Subcutaneous abdominal adipose tissue (tissue), 5 donors: ENCODE measurements around the gene CCDC149.

ENCODE experiments used
- H3K27ac ChIP-seq: one replicate; pipeline ENCODE4 v1.7.0; 2013; ENCODE audit warnings: low read depth, mild to moderate bottlenecking, inconsistent platforms, low read length, moderate library complexity
- H3K27me3 ChIP-seq, 5 donors: one replicate each; pipeline ENCODE4 v1.7.0; 2013; ENCODE audit warnings: low read length in 5 of 5, inconsistent platforms in 1 of 5; ENCODE audit not compliant: control insufficient read depth in 5 of 5, insufficient read depth in 4 of 5
- H3K36me3 ChIP-seq, 5 donors: one replicate each; pipeline ENCODE4 v1.7.0; 2013; ENCODE audit warnings: low read length in 5 of 5; ENCODE audit not compliant: control insufficient read depth in 5 of 5, insufficient read depth in 5 of 5
- H3K4me1 ChIP-seq, 5 donors: one replicate each; pipeline ENCODE4 v1.7.0; 2013; ENCODE audit warnings: low read length in 5 of 5, mild to moderate bottlenecking in 3 of 5, moderate library complexity in 1 of 5; ENCODE audit not compliant: control insufficient read depth in 5 of 5, insufficient read depth in 5 of 5
- H3K4me3 ChIP-seq, 5 donors: one replicate each; pipeline ENCODE4 v1.7.0; 2013; ENCODE audit warnings: low read length in 5 of 5, low read depth in 1 of 5
- H3K9ac ChIP-seq, 5 donors: one replicate each; pipeline ENCODE4 v1.7.0; 2013; ENCODE audit warnings: low read length in 5 of 5, mild to moderate bottlenecking in 4 of 5, moderate library complexity in 3 of 5
- H3K9me3 ChIP-seq, 5 donors: one replicate each; pipeline ENCODE4 v1.7.0; 2013; ENCODE audit warnings: low read length in 5 of 5; ENCODE audit not compliant: control insufficient read depth in 5 of 5
- donor health status: healthy.
- donor health status: healthy.
- donor health status: healthy.
- donor health status: healthy.
- donor health status: healthy.

CCDC149 gene

DNA sequence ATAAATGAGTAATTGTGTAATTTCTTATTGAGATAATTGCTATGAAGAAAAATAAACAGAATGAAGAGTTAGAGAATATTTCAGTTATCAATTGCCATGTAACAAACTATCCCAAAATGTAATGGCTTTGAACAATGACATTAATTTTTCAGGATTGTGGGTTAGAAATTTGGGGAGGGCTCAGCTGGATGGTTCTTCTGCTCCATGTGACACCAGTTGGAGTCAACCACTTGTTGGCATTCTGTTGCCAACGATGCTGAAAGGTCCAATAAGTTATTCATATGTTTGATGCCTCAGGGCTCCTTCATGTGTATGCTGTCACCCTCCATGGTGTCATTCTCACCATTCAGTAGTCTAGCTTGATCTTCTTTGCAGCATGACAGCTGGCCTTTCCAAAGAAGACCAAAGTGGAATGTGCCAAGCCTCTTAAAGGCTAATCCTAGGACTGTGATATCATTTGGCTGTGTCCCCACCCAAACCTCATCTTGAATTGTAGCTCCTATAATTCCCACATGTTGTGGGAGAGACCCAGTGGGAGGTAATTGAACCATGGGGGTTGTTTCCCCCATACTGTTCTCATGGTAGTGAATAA, 20.9 kb upstream of the CCDC149 start:
- H3K27me3 ChIP-seq: no peaks in the 10 kb centered on the region

DNA sequence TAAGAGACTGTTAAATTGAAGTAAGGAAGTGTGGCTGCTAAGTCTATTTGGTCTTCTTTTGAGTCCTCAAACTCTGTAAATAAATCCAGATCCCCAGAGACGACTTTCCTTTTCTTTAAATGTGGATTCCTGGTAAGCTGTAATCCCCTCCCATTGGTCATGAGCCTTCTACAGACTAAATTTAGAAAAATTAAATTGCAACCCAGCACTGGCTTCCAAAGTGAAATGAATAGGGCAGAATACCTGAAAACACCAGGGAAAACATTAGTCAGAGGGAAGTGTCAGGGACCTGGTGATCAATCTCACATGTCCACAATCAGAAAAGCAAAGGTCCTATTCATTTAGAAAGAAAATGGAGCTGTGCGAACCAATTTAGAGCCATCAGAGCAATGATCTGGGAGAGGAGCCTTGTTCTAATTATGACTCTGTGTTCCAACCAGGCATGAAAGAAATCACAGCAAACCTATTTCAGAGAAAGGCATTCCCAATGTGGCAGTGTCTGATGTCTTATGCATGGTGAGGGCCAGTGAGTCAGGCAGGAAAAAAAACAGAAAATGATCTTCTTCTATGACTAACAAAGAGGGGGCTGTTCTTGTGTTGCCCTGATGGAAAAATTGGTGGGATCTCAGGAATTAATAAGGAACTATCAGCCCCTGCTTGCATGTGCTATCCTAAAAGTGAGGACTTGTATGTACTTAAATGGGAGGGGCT, 19.8 kb upstream of the CCDC149 start:
- Histone ChIP-seq H3K36me3 (no peaks in the 10 kb centered on the region), H3K9me3 (peaks cover 5 to 28% (median 15%) of the 10 kb centered on the region in 5 donors), H3K27me3 (no peaks in the 10 kb centered on the region), H3K27ac (no peak overlapping the region), H3K9ac (no peak overlapping the region), H3K4me1 (no peaks in the 10 kb centered on the region), H3K4me3 (no peak overlapping the region)

More for the DNA sequence above, 20.9 kb upstream of the CCDC149 start:
- Histone ChIP-seq H3K9me3 (peaks cover 5 to 28% (median 15%) of the 10 kb centered on the region in 5 donors), H3K36me3 (no peaks in the 10 kb centered on the region), H3K9ac (no peak overlapping the region), H3K27ac (no peak overlapping the region), H3K4me1 (no peaks in the 10 kb centered on the region), H3K4me3 (peak overlapping the region in 1 of 5 donors; percentile 22)

DNA sequence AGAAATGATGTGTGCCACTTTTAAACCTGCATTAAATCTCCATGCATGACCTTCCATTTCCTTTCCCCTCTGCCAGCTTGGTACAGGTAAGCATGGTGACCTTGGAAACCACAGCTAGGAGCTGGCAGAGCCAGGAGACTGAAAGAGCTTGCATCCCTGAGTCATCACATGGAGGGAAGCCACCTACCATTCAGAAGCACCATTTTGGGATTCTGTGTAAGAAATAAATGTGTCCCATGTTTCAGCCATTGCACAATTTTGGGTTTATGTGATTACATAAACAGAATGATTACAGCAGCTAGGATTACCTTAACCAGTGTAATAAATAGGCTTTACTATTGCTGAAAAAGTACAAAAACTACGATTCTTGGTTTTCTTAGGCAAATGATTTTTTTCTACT, 17.3 kb upstream of the CCDC149 start:
- Histone ChIP-seq H3K27me3 (no peaks in the 10 kb centered on the region), H3K36me3 (no peaks in the 10 kb centered on the region), H3K9ac (no peak overlapping the region), H3K27ac (no peak overlapping the region), H3K4me1 (no peaks in the 10 kb centered on the region), H3K4me3 (no peak overlapping the region), H3K9me3 (peaks cover 5 to 19% (median 15%) of the 10 kb centered on the region in 5 donors)

DNA sequence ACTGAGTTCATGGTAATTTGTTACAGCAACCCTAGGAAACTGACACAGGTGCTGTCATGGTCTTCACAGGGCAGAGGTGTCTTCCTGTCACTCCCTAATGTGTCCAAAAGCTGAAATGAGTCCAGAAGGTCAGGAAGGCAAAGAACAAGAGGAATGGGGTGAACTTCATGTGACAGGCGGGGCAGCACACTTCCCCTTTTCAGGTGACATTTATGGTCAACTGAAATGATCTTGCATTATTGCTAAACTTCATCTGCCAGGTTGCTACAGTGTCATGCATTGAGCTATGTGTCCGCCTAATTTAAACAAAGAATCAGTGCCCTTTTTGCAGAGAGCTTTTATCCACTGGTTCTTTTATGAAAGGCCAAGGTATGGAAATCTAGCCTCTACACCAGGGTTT, 15.9 kb upstream of the CCDC149 start:
- H3K4me3 ChIP-seq: no peak overlapping the region
- no peak overlapping the region for H3K27ac ChIP-seq
- no peak overlapping the region for H3K9ac ChIP-seq
- no peaks in the 10 kb centered on the region for H3K36me3 ChIP-seq
- no peaks in the 10 kb centered on the region for H3K27me3 ChIP-seq
- H3K4me1 ChIP-seq: no peaks in the 10 kb centered on the region
- peaks cover 3 to 8% (median 3%) of the 10 kb centered on the region in 5 donors for H3K9me3 ChIP-seq

DNA sequence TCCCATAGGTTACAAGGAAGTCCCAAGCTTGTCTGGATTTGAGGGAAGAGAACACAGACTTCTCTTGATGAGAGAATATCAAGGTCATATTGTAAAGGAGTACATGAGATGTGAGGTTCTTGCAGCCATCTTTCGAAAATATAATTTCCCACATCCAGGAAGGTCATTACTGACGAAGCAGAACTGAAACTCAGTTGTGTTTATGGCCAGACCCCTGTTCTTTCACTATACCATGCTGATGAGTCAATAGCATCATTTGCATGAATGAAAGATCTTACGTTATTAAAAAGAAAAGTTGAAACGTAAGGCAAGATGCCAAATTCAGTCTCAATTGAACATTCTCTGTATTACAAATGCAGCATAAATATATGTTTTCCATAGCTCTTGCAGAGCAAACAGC, 14.2 kb upstream of the CCDC149 start:
- Histone ChIP-seq H3K4me1 (no peaks in the 10 kb centered on the region), H3K9me3 (no peaks in the 10 kb centered on the region), H3K27ac (no peak overlapping the region), H3K4me3 (no peak overlapping the region), H3K27me3 (no peaks in the 10 kb centered on the region), H3K36me3 (no peaks in the 10 kb centered on the region), H3K9ac (no peak overlapping the region)

DNA sequence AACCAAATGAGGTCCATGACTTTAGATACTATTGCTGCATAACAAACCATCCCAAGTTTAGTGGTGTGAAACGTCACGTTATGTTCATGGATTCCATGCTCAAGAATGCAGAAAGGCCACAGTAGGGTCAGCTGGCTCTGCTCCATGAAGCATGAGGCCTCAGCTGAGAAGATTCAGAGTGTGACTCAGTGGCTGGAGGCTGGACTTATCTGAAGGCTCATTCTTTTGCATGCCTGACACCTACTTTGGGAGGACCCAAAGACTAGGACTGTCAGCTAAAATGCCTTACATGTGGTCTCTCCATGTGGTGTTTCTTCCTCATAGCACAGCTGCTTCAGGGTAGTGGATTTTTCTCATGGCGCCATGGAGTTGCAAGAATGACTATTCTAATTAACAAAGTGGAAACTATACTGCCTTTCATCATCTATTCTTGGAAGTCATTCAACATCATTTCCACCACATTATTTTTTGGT, 11.5 kb upstream of the CCDC149 start:
- H3K9me3 ChIP-seq: peaks cover 5 to 11% (median 7%) of the 10 kb centered on the region in 5 donors
- H3K4me1 ChIP-seq: no peaks in the 10 kb centered on the region
- no peaks in the 10 kb centered on the region for H3K36me3 ChIP-seq
- no peak overlapping the region for H3K4me3 ChIP-seq
- no peak overlapping the region for H3K9ac ChIP-seq
- H3K27me3 ChIP-seq: no peaks in the 10 kb centered on the region
- H3K27ac ChIP-seq: no peak overlapping the region

DNA sequence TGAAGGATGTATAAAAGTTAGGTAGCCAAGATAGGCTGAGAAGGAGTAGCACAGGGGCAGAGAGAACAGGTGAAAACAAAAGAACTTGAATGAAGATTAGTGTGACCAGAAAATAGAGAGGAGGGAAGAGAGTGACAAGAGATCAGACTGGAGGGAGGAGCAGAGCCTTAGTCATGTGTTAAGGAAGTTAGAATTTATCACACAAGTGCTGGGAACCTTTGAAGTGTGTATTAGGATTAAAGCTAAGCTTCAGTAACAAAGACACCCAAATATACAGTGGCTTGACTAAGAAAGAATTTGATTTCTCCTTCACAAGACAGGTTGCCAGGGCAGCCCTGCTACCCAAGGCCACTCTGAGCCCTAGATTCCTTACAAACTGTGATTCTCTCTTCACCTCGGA, 10.7 kb upstream of the CCDC149 start:
- peaks cover 5 to 11% (median 7%) of the 10 kb centered on the region in 5 donors for H3K9me3 ChIP-seq
- H3K36me3 ChIP-seq: no peaks in the 10 kb centered on the region

DNA sequence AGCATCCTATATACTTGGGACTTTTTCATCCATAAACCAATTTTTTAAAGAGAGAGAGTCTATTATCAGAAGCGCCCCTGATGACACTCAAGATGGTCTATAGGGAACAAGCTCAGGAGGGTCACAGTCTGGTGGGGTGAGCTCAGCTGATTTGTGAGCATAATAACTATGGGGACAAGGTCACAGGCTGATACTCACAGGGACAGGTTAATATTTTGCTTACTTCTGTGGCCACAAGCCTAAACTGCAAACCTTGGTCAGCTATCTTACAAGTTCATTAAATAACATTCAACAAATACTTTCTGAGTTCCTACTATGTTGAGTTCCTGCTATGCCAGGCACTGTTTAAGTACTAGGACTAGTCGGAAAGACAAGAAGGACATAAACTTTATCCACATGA, 10.2 kb upstream of the CCDC149 start:
- Histone ChIP-seq H3K36me3 (no peaks in the 10 kb centered on the region), H3K27me3 (no peaks in the 10 kb centered on the region), H3K4me3 (no peak overlapping the region), H3K27ac (no peak overlapping the region), H3K4me1 (no peaks in the 10 kb centered on the region), H3K9me3 (peaks cover 5 to 11% (median 7%) of the 10 kb centered on the region in 5 donors), H3K9ac (no peak overlapping the region)

More for the DNA sequence above, 10.7 kb upstream of the CCDC149 start:
- H3K9ac ChIP-seq: no peak overlapping the region
- no peak overlapping the region for H3K27ac ChIP-seq
- no peaks in the 10 kb centered on the region for H3K4me1 ChIP-seq
- H3K4me3 ChIP-seq: no peak overlapping the region
- no peaks in the 10 kb centered on the region for H3K27me3 ChIP-seq

DNA sequence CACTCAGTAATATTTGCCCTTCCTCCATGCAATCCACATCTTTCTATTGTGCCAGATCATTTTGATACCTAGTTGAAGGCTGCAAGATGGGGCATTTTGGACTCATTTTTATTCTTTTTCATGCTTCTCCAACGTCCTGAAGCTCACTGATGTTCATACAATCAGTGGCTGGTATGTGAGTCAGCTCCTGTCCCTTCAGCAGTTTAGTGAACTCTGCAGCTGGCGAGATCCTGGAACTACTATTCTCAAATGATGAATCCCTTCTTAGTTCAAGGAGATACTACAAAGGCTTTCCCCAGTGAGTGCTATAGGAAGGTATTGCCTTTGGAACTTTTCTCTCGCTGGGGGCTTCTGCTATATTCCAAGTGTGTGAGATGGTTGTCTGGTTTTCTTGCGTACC, 9.6 kb upstream of the CCDC149 start:
- no peaks in the 10 kb centered on the region for H3K27me3 ChIP-seq
- H3K9me3 ChIP-seq: peaks cover 5 to 11% (median 7%) of the 10 kb centered on the region in 5 donors
- no peak overlapping the region for H3K9ac ChIP-seq
- H3K27ac ChIP-seq: no peak overlapping the region
- no peaks in the 10 kb centered on the region for H3K4me1 ChIP-seq
- H3K36me3 ChIP-seq: no peaks in the 10 kb centered on the region
- H3K4me3 ChIP-seq: no peak overlapping the region

DNA sequence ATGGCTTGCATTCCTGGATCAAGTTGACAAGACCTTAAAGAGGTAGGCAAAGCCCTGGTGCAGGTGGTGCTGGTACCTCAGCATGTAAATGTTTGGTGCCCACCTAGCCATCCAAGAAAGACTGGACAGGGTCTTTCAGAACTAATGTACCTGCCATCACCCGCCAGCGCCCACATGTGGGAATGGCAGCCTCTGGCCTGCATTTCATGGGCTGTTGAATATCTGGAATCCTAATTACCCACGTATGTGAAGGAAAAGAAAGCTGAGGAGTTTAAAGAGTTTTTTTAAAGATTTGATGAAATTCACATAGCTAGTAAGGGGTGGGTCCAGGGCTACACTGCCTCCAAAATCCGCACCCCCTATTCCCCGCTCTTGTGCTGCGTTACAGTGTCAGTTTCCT, 8.6 kb upstream of the CCDC149 start:
- Histone ChIP-seq H3K27me3 (no peaks in the 10 kb centered on the region), H3K36me3 (no peaks in the 10 kb centered on the region), H3K9ac (no peak overlapping the region), H3K9me3 (peaks cover 5 to 11% (median 7%) of the 10 kb centered on the region in 5 donors), H3K4me1 (no peaks in the 10 kb centered on the region), H3K27ac (no peak overlapping the region), H3K4me3 (no peak overlapping the region)
